Suprapubic skin (tissue), 4 donors: ENCODE data around the gene IGSF11. TPM values are rescaled to one million over a fixed set of nuclear protein-coding genes. Genes with fewer than 3 reads are reported as not detected.
A peak's percentile ranks its signal among the peaks of the same experiment; 100 is the strongest.

Experiments used
- DNase-seq, 2 donors: peaks; one replicate each; pipeline ENCODE4 v3.0.0-alpha.2; 2019; ENCODE audit warnings: low spot score in 2 of 2
- H3K27ac ChIP-seq: fragments of 200-600 bp; sonication (generic); one replicate; pipeline ENCODE4 v1.5.1; 2019
- H3K27me3 ChIP-seq: fragments of 200-600 bp; sonication (generic); one replicate; pipeline ENCODE4 v1.5.1; 2019
- H3K36me3 ChIP-seq: fragments of 200-600 bp; sonication (generic); one replicate; pipeline ENCODE4 v1.5.1; 2019
- H3K4me1 ChIP-seq: fragments of 200-600 bp; sonication (generic); one replicate; pipeline ENCODE4 v1.5.1; 2019
- H3K4me3 ChIP-seq: fragments of 200-600 bp; sonication (generic); one replicate; pipeline ENCODE4 v1.5.1; 2019; ENCODE audit warnings: mild to moderate bottlenecking
- H3K9me3 ChIP-seq: fragments of 200-600 bp; sonication (generic); one replicate; pipeline ENCODE4 v1.5.1; 2019
- EP300 ChIP-seq: sonication (generic); formaldehyde crosslinking; IDR thresholded peaks from one replicate; pipeline ENCODE4 v1.6.1; 2017; ENCODE audit warnings: antibody characterized with exemption
- POLR2A ChIP-seq, 2 donors: fragments of 450-650 bp; IDR thresholded peaks; one replicate each; pipeline ENCODE4 v1.6.1; 2017; ENCODE audit warnings: antibody characterized with exemption in 2 of 2, mild to moderate bottlenecking in 2 of 2, moderate library complexity in 2 of 2
- POLR2AphosphoS5 ChIP-seq, 3 donors: sonication (generic); formaldehyde crosslinking; IDR thresholded peaks; one replicate each; pipeline ENCODE4 v1.6.1; 2017; ENCODE audit warnings: antibody characterized with exemption in 3 of 3
- WGBS: methylation state at CpG from one replicate; pipeline ENCODE4 v1.1.5; 2018; 5-methylcytosine and 5-hydroxymethylcytosine counted together
- total RNA-seq, 4 donors: library from RNA; depleted of rRNA; stranded (reverse); fragments of >200 nt; gene quantifications; one replicate each; pipeline ENCODE4 v1.1.0, GENCODE V29; 2016
- TF ChIP-seq, protein P1 (sequence below), 2 donors: fragments of 200-600 bp in 1 of 2; fragments of 450-650 bp in 1 of 2; sonication (generic) in 1 of 2; IDR thresholded peaks; one replicate each; pipeline ENCODE4 v1.5.1; 2016 to 2019; ENCODE audit warnings: antibody characterized with exemption in 2 of 2, mild to moderate bottlenecking in 1 of 2, moderate library complexity in 1 of 2

Gene IGSF11
- total RNA-seq, 4 donors from 2014 or later = 1.9 to 9.6 (median 2.0) TPM

DNA sequence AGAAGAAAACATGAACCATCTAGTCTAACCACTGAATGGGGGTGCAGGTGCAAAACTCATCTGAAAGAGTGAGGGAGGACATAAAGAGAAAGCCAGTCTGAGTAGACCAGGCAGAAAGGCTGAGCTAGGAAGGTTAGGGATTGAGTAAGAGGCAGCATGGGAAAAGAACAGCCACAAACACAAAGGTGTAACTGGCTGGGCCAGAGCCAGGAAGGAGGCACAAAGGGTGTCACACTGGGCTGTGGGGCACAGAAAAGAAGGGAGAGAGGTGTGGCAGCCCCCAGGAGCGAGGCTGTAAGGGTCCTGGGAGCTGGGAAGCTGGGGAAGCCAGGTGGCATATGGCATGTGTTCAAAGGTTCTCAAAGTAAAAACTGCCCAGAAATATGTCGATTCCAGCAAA, 18.7 kb downstream of the IGSF11 start:
- H3K9me3 ChIP-seq = no peaks in the 10 kb centered on the region
- no peaks in the 10 kb centered on the region for H3K27me3 ChIP-seq
- no peak overlapping the region for H3K27ac ChIP-seq
- no peak overlapping the region for H3K4me3 ChIP-seq
- no peak for DNase-seq
- no peaks in the 10 kb centered on the region for H3K36me3 ChIP-seq
- TF ChIP-seq POLR2A (IDR thresholded peaks at IDR 0.05) = no peak
- no peak for TF ChIP-seq EP300
- TF ChIP-seq, protein P1, sequence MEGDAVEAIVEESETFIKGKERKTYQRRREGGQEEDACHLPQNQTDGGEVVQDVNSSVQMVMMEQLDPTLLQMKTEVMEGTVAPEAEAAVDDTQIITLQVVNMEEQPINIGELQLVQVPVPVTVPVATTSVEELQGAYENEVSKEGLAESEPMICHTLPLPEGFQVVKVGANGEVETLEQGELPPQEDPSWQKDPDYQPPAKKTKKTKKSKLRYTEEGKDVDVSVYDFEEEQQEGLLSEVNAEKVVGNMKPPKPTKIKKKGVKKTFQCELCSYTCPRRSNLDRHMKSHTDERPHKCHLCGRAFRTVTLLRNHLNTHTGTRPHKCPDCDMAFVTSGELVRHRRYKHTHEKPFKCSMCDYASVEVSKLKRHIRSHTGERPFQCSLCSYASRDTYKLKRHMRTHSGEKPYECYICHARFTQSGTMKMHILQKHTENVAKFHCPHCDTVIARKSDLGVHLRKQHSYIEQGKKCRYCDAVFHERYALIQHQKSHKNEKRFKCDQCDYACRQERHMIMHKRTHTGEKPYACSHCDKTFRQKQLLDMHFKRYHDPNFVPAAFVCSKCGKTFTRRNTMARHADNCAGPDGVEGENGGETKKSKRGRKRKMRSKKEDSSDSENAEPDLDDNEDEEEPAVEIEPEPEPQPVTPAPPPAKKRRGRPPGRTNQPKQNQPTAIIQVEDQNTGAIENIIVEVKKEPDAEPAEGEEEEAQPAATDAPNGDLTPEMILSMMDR (IDR thresholded peaks at IDR 0.05) = no peak
- no peak for TF ChIP-seq POLR2AphosphoS5 (IDR thresholded peaks at IDR 0.05)
- H3K4me1 ChIP-seq = no peaks in the 10 kb centered on the region
- WGBS = 63% methylated on average over 2 of the region's 2 CpGs

DNA sequence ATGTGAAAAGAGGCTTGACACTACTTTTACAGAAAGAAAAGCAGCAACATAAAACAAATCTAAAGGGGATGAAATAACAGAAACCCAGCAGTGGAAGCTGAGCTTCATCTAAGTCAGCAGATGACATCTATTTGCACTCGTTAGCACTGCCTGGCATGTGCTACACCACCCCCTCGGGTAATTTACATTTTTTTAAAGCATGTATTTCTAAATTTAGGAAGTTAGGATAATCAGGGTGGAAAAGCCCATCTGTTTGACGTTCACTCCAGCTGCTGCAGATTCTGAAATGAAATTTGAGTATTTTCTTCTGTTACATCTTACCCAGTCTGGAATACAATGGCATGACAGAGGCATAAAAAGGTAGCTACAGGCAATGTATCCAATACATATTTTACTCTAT, 20.7 kb downstream of the IGSF11 start:
- no peak for DNase-seq

DNA sequence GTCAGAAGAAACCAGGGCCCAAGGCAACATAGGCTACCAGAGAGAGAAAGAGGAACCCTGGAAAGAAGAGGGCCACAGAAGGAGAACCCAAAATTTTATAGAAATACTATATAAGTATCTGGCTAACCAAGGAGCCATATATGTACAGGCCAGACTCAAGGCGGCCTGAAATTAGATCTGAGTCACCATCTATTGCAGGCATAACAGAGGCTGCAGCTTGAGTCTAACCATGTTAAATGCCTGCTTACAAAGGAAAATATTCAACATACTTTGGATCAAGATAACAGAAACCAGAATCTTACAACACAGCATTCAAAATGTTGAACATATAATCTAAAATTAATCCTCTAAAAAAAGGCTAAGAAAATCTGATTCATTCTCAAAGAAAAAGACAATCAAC, 23.1 kb downstream of the IGSF11 start:
- DNase-seq = no peak
- Histone ChIP-seq H3K4me1 (no peaks in the 10 kb centered on the region), H3K27ac (no peak overlapping the region), H3K4me3 (no peak overlapping the region), H3K9me3 (no peaks in the 10 kb centered on the region), H3K27me3 (no peaks in the 10 kb centered on the region), H3K36me3 (no peaks in the 10 kb centered on the region)
- TF ChIP-seq POLR2A (IDR thresholded peaks at IDR 0.05) (no peak), EP300 (no peak), POLR2AphosphoS5 (IDR thresholded peaks at IDR 0.05) (no peak)
- TF ChIP-seq, protein P1 (IDR thresholded peaks at IDR 0.05) = no peak
- 88% methylated on average over 1 of the region's 1 CpG for WGBS

More for the DNA sequence above, 20.7 kb downstream of the IGSF11 start:
- TF ChIP-seq, protein P1 (IDR thresholded peaks at IDR 0.05) = no peak
- TF ChIP-seq POLR2AphosphoS5 (IDR thresholded peaks at IDR 0.05) (no peak), POLR2A (IDR thresholded peaks at IDR 0.05) (no peak), EP300 (no peak)
- Histone ChIP-seq H3K4me3 (no peak overlapping the region), H3K36me3 (no peaks in the 10 kb centered on the region), H3K4me1 (no peaks in the 10 kb centered on the region), H3K9me3 (no peaks in the 10 kb centered on the region), H3K27me3 (no peaks in the 10 kb centered on the region), H3K27ac (no peak overlapping the region)
- WGBS = 26% methylated on average over 3 of the region's 3 CpGs

DNA sequence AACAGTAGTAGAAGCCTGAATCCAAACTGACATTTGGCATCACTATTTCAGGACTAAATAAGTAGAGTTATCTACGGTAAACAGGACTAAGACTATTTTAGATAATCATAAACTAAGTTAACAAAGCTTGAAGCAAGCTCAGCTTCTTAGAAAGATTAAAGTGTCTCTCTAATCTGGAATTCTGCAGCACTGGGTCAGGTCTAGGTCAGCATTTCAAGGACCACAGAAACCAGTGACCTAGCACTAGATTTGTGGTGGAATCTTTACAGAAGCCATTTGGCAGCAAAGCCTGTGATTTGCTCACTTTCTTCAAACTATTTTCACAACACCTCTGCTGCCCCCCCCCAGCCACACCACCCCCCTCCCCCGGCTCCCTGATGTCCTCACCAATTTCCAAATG, 37.5 kb downstream of the IGSF11 start:
- no peaks in the 10 kb centered on the region for H3K4me1 ChIP-seq
- no peak overlapping the region for H3K4me3 ChIP-seq
- 72% methylated on average over 2 of the region's 2 CpGs for WGBS
- no peaks in the 10 kb centered on the region for H3K27me3 ChIP-seq
- no peaks in the 10 kb centered on the region for H3K9me3 ChIP-seq
- no peaks in the 10 kb centered on the region for H3K36me3 ChIP-seq
- no peak for DNase-seq
- no peak overlapping the region for H3K27ac ChIP-seq
- TF ChIP-seq, protein P1 (IDR thresholded peaks at IDR 0.05) = no peak
- TF ChIP-seq POLR2A (IDR thresholded peaks at IDR 0.05) = no peak
- TF ChIP-seq POLR2AphosphoS5 (IDR thresholded peaks at IDR 0.05) = no peak
- TF ChIP-seq EP300 = no peak

DNA sequence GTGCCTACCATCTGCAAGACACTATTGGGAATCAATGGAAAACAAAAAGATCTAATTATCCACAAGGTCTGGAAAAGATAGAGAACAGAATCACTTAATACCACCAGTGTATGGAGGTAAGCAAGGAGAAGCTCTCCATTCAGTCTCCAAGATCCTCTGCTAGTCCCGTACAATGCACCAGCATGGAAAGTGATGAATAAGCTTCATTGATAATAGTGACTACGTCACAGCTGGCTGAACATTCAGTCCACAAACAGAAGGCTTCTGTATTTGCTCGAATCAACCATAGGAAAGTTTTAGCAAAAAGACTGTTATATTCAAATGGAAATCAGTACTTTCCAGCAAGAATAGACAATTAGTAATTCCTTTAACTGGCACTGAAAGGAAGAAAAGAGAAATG, 42.9 kb downstream of the IGSF11 start:
- DNase-seq = no peak
- H3K4me3 ChIP-seq = no peak overlapping the region
- H3K9me3 ChIP-seq = no peaks in the 10 kb centered on the region
- TF ChIP-seq, protein P1 (IDR thresholded peaks at IDR 0.05) = no peak
- TF ChIP-seq POLR2A (IDR thresholded peaks at IDR 0.05) = no peak
- TF ChIP-seq EP300 = no peak
- TF ChIP-seq POLR2AphosphoS5 (IDR thresholded peaks at IDR 0.05) = no peak
- no peaks in the 10 kb centered on the region for H3K4me1 ChIP-seq
- 62% methylated on average over 3 of the region's 3 CpGs for WGBS
- no peaks in the 10 kb centered on the region for H3K36me3 ChIP-seq
- peak overlapping the region; percentile 21 for H3K27ac ChIP-seq
- no peaks in the 10 kb centered on the region for H3K27me3 ChIP-seq
